RKO (cell line): Measurements from ENCODE around the gene VDAC2.

Experiments
- DNase-seq: peaks from one replicate; pipeline ENCODE4 v3.0.0-alpha.2; 2016; ENCODE audit warnings: low spot score

VDAC2 gene

GRCh38 chr10:75253281-75254220, 43.0 kb downstream of the VDAC2 start:
- DNase-seq, result no peak

DNA sequence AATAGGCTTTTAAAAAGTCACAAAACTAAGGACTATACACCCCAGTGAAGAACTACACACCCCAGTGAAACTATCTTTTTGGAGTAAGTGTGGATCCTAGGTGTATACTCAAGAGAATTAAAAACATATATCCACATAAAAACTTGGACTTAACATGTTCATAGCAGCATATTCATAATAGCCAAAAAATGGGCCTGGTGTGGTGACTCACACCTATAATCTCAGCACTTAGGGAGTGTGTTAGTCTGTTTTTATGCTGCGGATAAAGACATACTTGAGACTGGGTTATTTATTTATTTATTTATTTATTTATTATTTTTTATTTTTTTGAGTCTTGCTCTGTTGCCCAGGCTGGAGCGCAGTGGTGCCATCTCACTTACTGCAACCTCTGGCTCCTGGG, 44.1 kb downstream of the VDAC2 start:
- no peak for DNase-seq

- DNase-seq, result no peak
These were observed 50.4 kb downstream of the VDAC2 start for GRCh38 chr10:75260990-75261389.

GRCh38 chr10:75261813-75262705, 51.5 kb downstream of the VDAC2 start:
- DNase-seq, result no peak

DNA sequence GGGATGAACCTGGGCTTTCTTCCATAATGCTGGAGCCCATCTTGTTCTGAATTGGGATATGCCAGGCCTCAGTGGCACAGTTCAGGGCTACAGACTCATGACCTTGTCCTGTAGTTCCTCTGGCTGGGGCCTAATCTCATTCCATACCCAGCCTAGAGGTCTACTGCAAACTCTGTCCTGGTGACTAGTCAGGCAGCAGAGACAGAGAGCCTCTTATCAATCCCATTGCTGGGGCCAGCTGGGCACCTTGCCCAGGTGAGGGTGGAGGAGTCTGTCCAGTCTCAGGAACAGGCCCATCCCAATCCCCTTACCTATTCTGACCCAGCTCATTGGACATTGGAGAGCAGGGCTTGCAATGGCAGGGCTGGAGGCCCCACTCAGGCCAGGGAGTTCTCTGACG, 53.2 kb downstream of the VDAC2 start:
- no peak for DNase-seq

- DNase-seq, result no peak
These were observed 55.3 kb downstream of the VDAC2 start for GRCh38 chr10:75265856-75266255.

GRCh38 chr10:75266945-75267344, 56.3 kb downstream of the VDAC2 start:
- no peak for DNase-seq

GRCh38 chr10:75269605-75270004, 59.0 kb downstream of the VDAC2 start:
- DNase-seq, result no peak

DNA sequence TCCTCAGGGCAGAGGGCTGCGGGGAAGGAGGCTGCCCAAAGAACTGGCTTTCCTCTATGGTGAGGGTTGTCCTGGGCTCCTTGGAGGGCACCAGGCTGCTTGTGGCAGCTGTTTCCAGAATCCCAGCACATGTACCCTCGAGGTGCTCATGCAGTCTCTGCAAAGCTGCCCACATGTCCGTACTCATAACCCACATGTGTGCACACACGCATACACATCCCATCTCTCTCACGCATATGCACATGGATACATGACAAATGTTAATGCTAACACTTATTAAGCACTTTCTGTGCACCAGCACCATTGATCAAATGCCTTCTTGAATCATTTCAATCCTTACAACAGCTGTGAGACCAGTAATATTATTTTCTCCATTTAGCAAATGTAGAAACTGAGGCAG, 61.5 kb downstream of the VDAC2 start:
- no peak for DNase-seq

DNA sequence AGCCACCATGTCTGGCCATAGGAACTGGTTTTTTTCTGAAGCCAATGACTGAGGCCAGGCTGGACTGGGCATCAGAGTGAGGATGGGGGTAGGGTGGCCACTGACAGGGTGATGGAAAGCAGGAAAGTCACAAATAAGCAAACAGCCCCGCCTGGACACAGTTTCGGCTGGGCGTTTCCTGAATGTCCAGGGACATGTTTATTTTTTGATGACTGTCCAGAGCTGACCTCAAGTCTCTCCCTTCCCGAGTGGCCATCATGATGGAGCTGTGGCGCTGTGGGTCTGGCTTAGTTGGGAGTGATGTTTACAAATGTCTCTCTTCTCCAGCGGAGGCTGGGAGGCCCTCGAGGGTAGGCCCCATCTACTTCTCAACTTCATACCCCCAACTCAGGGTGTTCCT, 62.3 kb downstream of the VDAC2 start:
- no peak for DNase-seq

- no peak for DNase-seq
These were observed 65.7 kb downstream of the VDAC2 start for GRCh38 chr10:75276069-75276872.

DNA sequence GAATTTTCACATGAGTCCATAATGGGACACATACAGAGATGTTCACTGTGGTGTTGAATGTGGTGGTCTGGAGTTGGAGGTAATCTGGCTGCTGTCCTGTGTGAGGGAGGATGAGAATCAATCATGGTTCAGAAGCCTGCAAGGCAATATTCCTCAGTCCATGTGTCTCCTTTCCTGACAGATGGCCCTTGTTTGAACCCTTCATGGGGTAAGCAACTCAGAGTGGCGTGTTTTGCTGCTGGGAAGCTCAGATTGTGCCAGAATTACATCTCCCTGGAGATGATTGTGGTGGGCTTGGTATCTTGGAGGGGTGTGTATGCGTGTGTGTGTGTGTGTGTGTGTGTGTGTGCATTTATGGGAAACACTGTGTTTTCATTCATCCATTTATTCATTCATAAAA, 69.6 kb downstream of the VDAC2 start:
- no peak for DNase-seq
